ENCODE measurements around the gene JUN. TPM values are rescaled to one million over a fixed set of nuclear protein-coding genes. Genes with fewer than 3 reads are reported as not detected.

The JUN gene
- polyA plus RNA-seq, 2 of the 4 experiments (the other 2 are of a cell fraction): 23.3 to 59.8 TPM

GRCh38 chr1:58779801-58780382 lies 4.0 kb downstream of the JUN start (continued):
- TF ChIP-seq HMGXB4 (CRISPR knock-in tag; IDR thresholded peaks at IDR 0.05; ENCODE audit: borderline replicate concordance) (peak; percentile 96), FOSB (CRISPR knock-in tag; IDR thresholded peaks at IDR 0.05) (peak; percentile 98)

GRCh38 chr1:58779059-58779754 lies 4.6 kb downstream of the JUN start:
- CTCF ChIA-PET: interaction anchor here (0.9 to 2.4 kb wide), 4 partner anchors 12 to 920 kb away, joined by 3 to 8 read pairs (median 4); no protein-coding TSS in a partner anchor
- Histone ChIP-seq H3K4me2 (no peak overlapping the region), H3K9me3 (no peaks in the 10 kb centered on the region), H3K4me3 (no peak overlapping the region), H3K27ac (no peak overlapping the region), H3K4me1 (peaks cover 12% of the 10 kb centered on the region; the same call in 2 of the 3 replicates)
- FAIRE-seq (no peak), ATAC-seq (peak in 1 of 2 experiments; percentile 0; a peak in 2 of 6 replicates), DNase-seq (ENCODE audit: low read depth in 1 of 2, low spot score in 1 of 2) (peak in 1 of 2 experiments; percentile 15)
- no peak for TF ChIP-seq CBX8 (IDR thresholded peaks at IDR 0.05)
- TF ChIP-seq NFE2L2 (conservative IDR thresholded peaks at IDR 0.05; ENCODE audit: low read length): no peak
- TF ChIP-seq HEYL (CRISPR knock-in tag; IDR thresholded peaks at IDR 0.05): no peak
- TF ChIP-seq FOXS1 (CRISPR knock-in tag; IDR thresholded peaks at IDR 0.05): no peak
- no peak for TF ChIP-seq CHD4 (IDR thresholded peaks at IDR 0.05; ENCODE audit: borderline replicate concordance)
- TF ChIP-seq PBX3 (IDR thresholded peaks at IDR 0.05): no peak
- TF ChIP-seq ZNF302 (CRISPR knock-in tag; IDR thresholded peaks at IDR 0.05): no peak
- TF ChIP-seq EHMT2 (IDR thresholded peaks at IDR 0.05; ENCODE audit: low read depth): no peak
- no peak for TF ChIP-seq JUN (IDR thresholded peaks at IDR 0.05)
- no peak for TF ChIP-seq CBX2 (IDR thresholded peaks at IDR 0.05; ENCODE audit: borderline replicate concordance, low read depth)
- TF ChIP-seq CEBPB (IDR thresholded peaks at IDR 0.05): no peak
- TF ChIP-seq JUNB (IDR thresholded peaks at IDR 0.05): no peak
- no peak for TF ChIP-seq HMGXB4 (CRISPR knock-in tag; IDR thresholded peaks at IDR 0.05; ENCODE audit: borderline replicate concordance)
- POLR2A ChIA-PET: interaction anchor here (1.6 kb wide), 1 partner anchor 70 kb away, joined by 4 read pairs; no protein-coding TSS in a partner anchor
- WGBS (ENCODE audit: missing lambda C conversion rate): 77% methylated on average over 2 of the region's 2 CpGs

GRCh38 chr1:58778385-58779000 lies 5.4 kb downstream of the JUN start:
- ATAC-seq: peak in 1 of 2 experiments; percentile 3; a peak in 2 of 6 replicates
- 77% methylated on average over 3 of the region's 3 CpGs for WGBS (ENCODE audit: missing lambda C conversion rate)
- no peak for FAIRE-seq
- Histone ChIP-seq H3K4me3 (no peak overlapping the region), H3K4me1 (peaks cover 12% of the 10 kb centered on the region; the same call in 2 of the 3 replicates), H3K9me3 (no peaks in the 10 kb centered on the region), H3K27ac (no peak overlapping the region), H3K4me2 (no peak overlapping the region)
- ChIA-PET CTCF (interaction anchor here (0.9 to 2.4 kb wide), 5 partner anchors 10 to 921 kb away, joined by 3 to 8 read pairs (median 4); no protein-coding TSS in a partner anchor), POLR2A (interaction anchor here (1.6 kb wide), 1 partner anchor 70 kb away, joined by 4 read pairs; no protein-coding TSS in a partner anchor)
- no peak for DNase-seq (ENCODE audit: low read depth in 1 of 2, low spot score in 1 of 2)
- no peak for TF ChIP-seq RAD21 (conservative IDR thresholded peaks at IDR 0.05 in 1 of 2, IDR thresholded peaks at IDR 0.05 in 1 of 2)
- TF ChIP-seq ZSCAN20 (CRISPR knock-in tag; IDR thresholded peaks at IDR 0.05): no peak
- TF ChIP-seq TP53 (CRISPR knock-in tag; IDR thresholded peaks at IDR 0.05): no peak
- no peak for TF ChIP-seq HOXA7 (CRISPR knock-in tag; IDR thresholded peaks at IDR 0.05)
